HepG2 (cell line): ENCODE measurements around the gene CYSRT1. TPM values are rescaled to one million over a fixed set of nuclear protein-coding genes. Genes with fewer than 3 reads are reported as not detected.

ENCODE experiments used
- AGO2 ChIP-seq: fragments of 200-400 bp; formaldehyde crosslinking; optimal IDR thresholded peaks from 2 replicates; pipeline ENCODE3; 2017; ENCODE audit warnings: mild to moderate bottlenecking, low read depth, low read length, moderate library complexity
- CREB3 ChIP-seq: sonication (generic); formaldehyde crosslinking; IDR thresholded peaks from 2 replicates; pipeline ENCODE4 v1.5.0; 2020; ENCODE audit warnings: missing genetic modification reagents
- CREBL2 ChIP-seq: sonication (generic); formaldehyde crosslinking; IDR thresholded peaks from 2 replicates; pipeline ENCODE4 v1.8.1; 2023; ENCODE audit warnings: missing genetic modification reagents, mild to moderate bottlenecking, borderline replicate concordance
- GABPA ChIP-seq, 2 experiments: IDR thresholded peaks; 2 replicates each; pipeline ENCODE4 v1.6.1; 2011 to 2016; ENCODE audit warnings: low read depth in 2 of 2, low read length in 1 of 2, missing biosample characterization in 1 of 2, missing genetic modification characterization in 1 of 2
- HES4 ChIP-seq: sonication (generic); formaldehyde crosslinking; IDR thresholded peaks from 2 replicates; pipeline ENCODE4 v1.9.0; 2021; ENCODE audit warnings: mild to moderate bottlenecking, missing genetic modification reagents, borderline replicate concordance
- HOXA3 ChIP-seq: sonication (generic); formaldehyde crosslinking; IDR thresholded peaks from 2 replicates; pipeline ENCODE4 v1.5.0; 2020; ENCODE audit warnings: missing genetic modification reagents
- IRF2 ChIP-seq: IDR thresholded peaks from 2 replicates; pipeline ENCODE4 v1.6.1; 2018; ENCODE audit warnings: missing genetic modification reagents, missing compliant biosample characterization
- LCORL ChIP-seq, 2 experiments: fragments of 450-650 bp in 1 of 2; sonication (generic) in 1 of 2; formaldehyde crosslinking in 1 of 2; IDR thresholded peaks; 2 replicates each; pipeline versions ENCODE4 v1.5.0 to v1.6.1; 2017 to 2020; ENCODE audit warnings: antibody characterized with exemption in 1 of 2, missing genetic modification reagents in 1 of 2
- MTA3 ChIP-seq: sonication (generic); formaldehyde crosslinking; IDR thresholded peaks from 2 replicates; pipeline ENCODE4 v1.4.0; 2020; ENCODE audit warnings: missing genetic modification reagents
- MYC ChIP-seq: sonication (generic); formaldehyde crosslinking; IDR thresholded peaks from 2 replicates; pipeline ENCODE4 v1.9.0; 2021; ENCODE audit warnings: missing genetic modification reagents, borderline replicate concordance
- NFE2L1 ChIP-seq: sonication (generic); formaldehyde crosslinking; IDR thresholded peaks from 2 replicates; pipeline ENCODE4 v1.4.0; 2020; ENCODE audit warnings: missing genetic modification reagents, mild to moderate bottlenecking, borderline replicate concordance
- SAP130 ChIP-seq: IDR thresholded peaks from 2 replicates; pipeline ENCODE4 v1.6.1; 2016; ENCODE audit warnings: low read depth
- SMAD9 ChIP-seq: sonication (generic); formaldehyde crosslinking; IDR thresholded peaks from 2 replicates; pipeline ENCODE4 v1.5.1; 2020; ENCODE audit warnings: mild to moderate bottlenecking, missing genetic modification reagents
- SOX5 ChIP-seq: IDR thresholded peaks from 2 replicates; pipeline ENCODE4 v1.6.1; 2016; ENCODE audit warnings: borderline replicate concordance
- TCF12 ChIP-seq, 2 experiments: fragments of 450-650 bp in 1 of 2; sonication (generic) in 1 of 2; formaldehyde crosslinking in 1 of 2; IDR thresholded peaks; 2 replicates each; pipeline versions ENCODE4 v1.6.1 to v1.8.0; 2017 to 2022; ENCODE audit warnings: antibody characterized with exemption in 1 of 2, mild to moderate bottlenecking in 1 of 2, missing genetic modification reagents in 1 of 2, moderate library complexity in 1 of 2
- THRA ChIP-seq: sonication (generic); formaldehyde crosslinking; IDR thresholded peaks from 2 replicates; pipeline ENCODE4 v1.4.0; 2020; ENCODE audit warnings: missing genetic modification reagents, borderline replicate concordance
- YEATS4 ChIP-seq: sonication (generic); formaldehyde crosslinking; IDR thresholded peaks from 2 replicates; pipeline ENCODE4 v1.4.0; 2020; ENCODE audit warnings: missing genetic modification reagents, borderline replicate concordance
- ZKSCAN1 ChIP-seq: fragments of 150-350 bp; IDR thresholded peaks from 2 replicates; pipeline ENCODE4 v1.6.1; 2014; ENCODE audit warnings: low read length
- ZNF33B ChIP-seq: sonication (generic); formaldehyde crosslinking; IDR thresholded peaks from 2 replicates; pipeline ENCODE4 v1.5.1; 2020; ENCODE audit warnings: mild to moderate bottlenecking, missing genetic modification reagents
- ZNF350 ChIP-seq: sonication (generic); formaldehyde crosslinking; IDR thresholded peaks from 2 replicates; pipeline ENCODE4 v1.4.0; 2020; ENCODE audit warnings: mild to moderate bottlenecking, low read depth, missing genetic modification reagents, borderline replicate concordance
- ZNF572 ChIP-seq: sonication (generic); formaldehyde crosslinking; IDR thresholded peaks from 2 replicates; pipeline ENCODE4 v1.5.1; 2020; ENCODE audit warnings: mild to moderate bottlenecking, missing genetic modification reagents
- ZNF781 ChIP-seq: sonication (generic); formaldehyde crosslinking; IDR thresholded peaks from 2 replicates; pipeline ENCODE4 v1.5.1; 2020; ENCODE audit warnings: borderline replicate concordance, mild to moderate bottlenecking, missing genetic modification reagents; ENCODE audit errors: not compliant biosample characterization
- ZNF878 ChIP-seq: sonication (generic); formaldehyde crosslinking; IDR thresholded peaks from 2 replicates; pipeline ENCODE4 v1.8.1; 2023; ENCODE audit warnings: mild to moderate bottlenecking, missing genetic modification reagents, moderate library complexity
- ZNF891 ChIP-seq: sonication (generic); formaldehyde crosslinking; IDR thresholded peaks from 2 replicates; pipeline ENCODE4 v1.5.0; 2020; ENCODE audit warnings: mild to moderate bottlenecking, missing genetic modification reagents
- polyA plus RNA-seq, 8 experiments: library from polyadenylated mRNA; depleted of rRNA in 3 of 8; stranded (reverse) in 7 of 8; unstranded in 1 of 8; fragments of >200 nt; fragmentation: Illumina TruSeq in 4 of 8; extraction: Trizol in 4 of 8; gene quantifications; 2 replicates each; pipeline versions ENCODE4 v1.2.1 to v1.2.3, GENCODE V29; 2011 to 2016; ENCODE audit warnings: low read depth in 4 of 8, missing spikeins in 1 of 8, mixed read lengths in 1 of 8; ENCODE audit not compliant: insufficient read depth in 1 of 8
- total RNA-seq, 5 experiments: library from RNA; depleted of rRNA; stranded (reverse); fragments of >200 nt; fragmentation: Illumina TruSeq; extraction: Trizol; gene quantifications; 2 replicates each; pipeline ENCODE4 v1.2.3, GENCODE V29; 2016; ENCODE audit warnings: low read depth in 1 of 5
- TF ChIP-seq, protein P1 (sequence below): sonication (generic); formaldehyde crosslinking; IDR thresholded peaks from 2 replicates; pipeline ENCODE4 v1.4.0; 2020; ENCODE audit warnings: missing genetic modification reagents

CYSRT1 gene
- total and polyA plus RNA-seq, 2 of the 13 experiments (the other 11 are each of a cell fraction or from before 2014, with no cell fraction given): 1.5 to 2.1 TPM

DNA sequence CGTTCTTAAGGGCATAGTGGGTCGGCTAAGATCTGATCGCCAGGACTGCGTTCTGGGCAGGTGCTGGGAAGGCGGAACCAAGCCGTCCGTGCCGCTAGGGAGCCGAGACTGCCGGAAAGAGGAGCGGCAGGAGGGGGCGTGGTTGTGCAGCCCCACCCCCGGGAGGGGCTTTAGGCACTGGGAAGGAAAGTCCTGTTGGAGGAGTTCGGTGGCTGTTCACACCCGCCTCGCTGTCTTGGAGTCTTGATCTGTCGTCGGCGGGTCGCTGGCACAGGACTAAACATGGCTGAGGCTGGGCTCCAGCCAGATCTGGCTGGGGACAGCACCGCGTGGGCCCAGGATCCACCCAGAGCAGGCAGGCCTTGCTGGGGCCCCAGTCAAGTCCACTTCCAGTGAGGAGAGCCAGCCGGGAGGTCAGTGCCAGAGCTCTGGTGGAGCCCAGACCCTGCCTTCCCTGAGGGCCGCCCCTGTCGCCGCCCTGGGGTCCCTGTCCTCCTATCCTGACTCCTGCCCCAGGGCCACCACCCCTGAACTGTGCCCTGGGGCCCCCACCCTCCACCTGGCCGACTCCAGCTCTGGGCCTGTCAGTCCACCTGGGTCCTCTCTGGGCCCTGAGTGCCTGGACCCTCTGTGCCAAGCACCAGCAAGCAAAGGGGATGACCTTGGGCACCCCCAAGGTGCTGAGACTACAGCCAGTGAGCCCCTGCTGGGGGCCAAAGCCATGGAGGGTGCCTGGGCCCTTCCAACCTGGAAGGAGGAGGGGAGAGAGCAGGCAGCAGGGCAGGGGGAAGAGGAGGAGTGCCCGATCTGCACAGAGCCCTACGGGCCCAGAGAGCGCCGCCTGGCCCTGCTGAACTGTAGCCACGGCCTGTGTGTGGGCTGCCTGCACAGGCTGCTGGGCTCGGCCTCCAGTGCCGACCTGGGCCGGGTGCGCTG is 7.4 kb upstream of the CYSRT1 start (continued):
- TF ChIP-seq MYC (CRISPR knock-in tag): peak; percentile 33; the same call in 1 of the 2 replicates
- peak; percentile 35; the same call in 1 of the 2 replicates for TF ChIP-seq IRF2
- peak; percentile 87 for TF ChIP-seq AGO2
- no peak for TF ChIP-seq NFE2L1
- TF ChIP-seq ZNF878 (CRISPR knock-in tag): no peak
- TF ChIP-seq ZKSCAN1: no peak
- no peak for TF ChIP-seq ZNF781 (CRISPR knock-in tag)
- peak; percentile 63; the same call in 1 of the 2 replicates for TF ChIP-seq CREBL2 (CRISPR knock-in tag)
- peak; percentile 89 for TF ChIP-seq SAP130 (CRISPR knock-in tag)
- 0 out of 2 replicates have a peak, but pooled peaks have one; percentile 2 for TF ChIP-seq THRA
- peak; percentile 71; the same call in 1 of the 2 replicates for TF ChIP-seq YEATS4
- peak; percentile 49; the same call in 1 of the 2 replicates for TF ChIP-seq HOXA3
- no peak for TF ChIP-seq CREB3
- TF ChIP-seq HES4 (CRISPR knock-in tag): no peak
- TF ChIP-seq LCORL (IDR thresholded peaks at IDR 0.05): no peak
- peak; percentile 69 for TF ChIP-seq LCORL (CRISPR knock-in tag; IDR thresholded peaks at IDR 0.05)
- TF ChIP-seq MTA3 (CRISPR knock-in tag): no peak
- peak; percentile 34; the same call in 1 of the 2 replicates for TF ChIP-seq ZNF350
- peak; percentile 17; the same call in 1 of the 2 replicates for TF ChIP-seq ZNF891 (CRISPR knock-in tag)
- TF ChIP-seq TCF12 (IDR thresholded peaks at IDR 0.05): no peak
- 0 out of 2 replicates have a peak, but pooled peaks have one; percentile 45 for TF ChIP-seq TCF12 (CRISPR knock-in tag; IDR thresholded peaks at IDR 0.05)
- TF ChIP-seq SMAD9 (CRISPR knock-in tag): no peak
- 0 out of 2 replicates have a peak, but pooled peaks have one; percentile 36 for TF ChIP-seq ZNF33B
- TF ChIP-seq GABPA (IDR thresholded peaks at IDR 0.05; ENCODE audit: low read depth, low read length): no peak
- peak; percentile 76 for TF ChIP-seq GABPA (CRISPR knock-in tag; IDR thresholded peaks at IDR 0.05; ENCODE audit: low read depth)
- TF ChIP-seq SOX5 (CRISPR knock-in tag): peak; percentile 34; the same call in 1 of the 2 replicates
- TF ChIP-seq ZNF572 (CRISPR knock-in tag): peak; percentile 51; the same call in 1 of the 2 replicates
- TF ChIP-seq, protein P1, sequence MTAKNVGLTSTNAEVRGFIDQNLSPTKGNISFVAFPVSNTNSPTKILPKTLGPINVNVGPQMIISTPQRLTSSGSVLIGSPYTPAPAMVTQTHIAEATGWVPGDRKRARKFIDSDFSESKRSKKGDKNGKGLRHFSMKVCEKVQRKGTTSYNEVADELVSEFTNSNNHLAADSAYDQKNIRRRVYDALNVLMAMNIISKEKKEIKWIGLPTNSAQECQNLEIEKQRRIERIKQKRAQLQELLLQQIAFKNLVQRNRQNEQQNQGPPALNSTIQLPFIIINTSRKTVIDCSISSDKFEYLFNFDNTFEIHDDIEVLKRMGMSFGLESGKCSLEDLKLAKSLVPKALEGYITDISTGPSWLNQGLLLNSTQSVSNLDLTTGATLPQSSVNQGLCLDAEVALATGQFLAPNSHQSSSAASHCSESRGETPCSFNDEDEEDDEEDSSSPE: no peak
